Hematopoietic multipotent progenitor cell (in vitro differentiated cells): ENCODE measurements around the gene PAQR9. TPM values are rescaled to one million over a fixed set of nuclear protein-coding genes. Genes with fewer than 3 reads are reported as not detected.
A peak's percentile ranks its signal among the peaks of the same experiment; 100 is the strongest.

Experiments
- DNase-seq, 3 donors: peaks; one replicate each; pipeline ENCODE4 v3.0.0-alpha.2; 2011 to 2015; ENCODE audit warnings: low read depth in 2 of 3, low spot score in 2 of 3
- total RNA-seq: library from RNA; depleted of rRNA; stranded (reverse); fragments of >200 nt; gene quantifications from one replicate; pipeline ENCODE4 v1.2.3, GENCODE V29; 2012

PAQR9 gene
- total RNA-seq, 1 donor, result not detected

GRCh38 chr3:142952272-142953193, 10.9 kb downstream of the PAQR9 start:
- no peak for DNase-seq

GRCh38 chr3:142951794-142952193, 11.7 kb downstream of the PAQR9 start:
- no peak for DNase-seq

- no peak for DNase-seq
These were observed 12.5 kb downstream of the PAQR9 start for GRCh38 chr3:142950972-142951371.

GRCh38 chr3:142947799-142948575, 15.5 kb downstream of the PAQR9 start:
- DNase-seq, result peak in 1 of 3 donors; percentile 19

- DNase-seq, result no peak
These were observed 16.1 kb downstream of the PAQR9 start for GRCh38 chr3:142947352-142947751.

- no peak for DNase-seq
These were observed 16.6 kb downstream of the PAQR9 start for GRCh38 chr3:142946861-142947260.

- DNase-seq, result no peak
These were observed 18.5 kb downstream of the PAQR9 start for GRCh38 chr3:142945023-142945422.

GRCh38 chr3:142944342-142944741, 19.1 kb downstream of the PAQR9 start:
- DNase-seq, result no peak

- DNase-seq, result no peak
These were observed 19.6 kb downstream of the PAQR9 start for GRCh38 chr3:142943870-142944269.

GRCh38 chr3:142943349-142943748, 20.1 kb downstream of the PAQR9 start:
- DNase-seq, result no peak

GRCh38 chr3:142941373-142942123, 21.9 kb downstream of the PAQR9 start:
- DNase-seq, result no peak

GRCh38 chr3:142940472-142940871, 23.0 kb downstream of the PAQR9 start:
- no peak for DNase-seq

- DNase-seq, result no peak
These were observed 23.5 kb downstream of the PAQR9 start for GRCh38 chr3:142940000-142940399.

GRCh38 chr3:142935963-142936362, 27.5 kb downstream of the PAQR9 start:
- DNase-seq, result no peak

- no peak for DNase-seq
These were observed 28.6 kb downstream of the PAQR9 start for GRCh38 chr3:142934887-142935269.

- DNase-seq, result no peak
These were observed 29.2 kb downstream of the PAQR9 start for GRCh38 chr3:142934128-142934886.

GRCh38 chr3:142931222-142931621, 32.3 kb downstream of the PAQR9 start:
- DNase-seq, result peak in 2 of 3 donors; percentile 7 to 14

GRCh38 chr3:142930463-142930862, 33.0 kb downstream of the PAQR9 start:
- DNase-seq, result no peak

GRCh38 chr3:142929890-142930289, 33.6 kb downstream of the PAQR9 start:
- no peak for DNase-seq

GRCh38 chr3:142929109-142929508, 34.4 kb downstream of the PAQR9 start:
- peak in 2 of 3 donors; percentile 53 to 78 for DNase-seq
